ENCODE measurements around the gene FANCD2OS. TPM values are rescaled to one million over a fixed set of nuclear protein-coding genes. Genes with fewer than 3 reads are reported as not detected.
"Not testable (repeated sequence)": the region's sequence is repeated elsewhere in the genome, so short reads cannot be mapped to it uniquely, and the experiment has no call there.

FANCD2OS gene
- total and polyA plus RNA-seq, 7 experiments from 2014 or later: not detected

- ChIA-PET CTCF (interaction anchor here (0.6 to 1.2 kb wide), 2 partner anchors 26 to 146 kb away, joined by 3 to 4 read pairs; partner anchors contain the start of gene VHL), POLR2A (interaction anchor here (0.6 to 2.8 kb wide), 8 partner anchors 17 to 466 kb away, joined by 3 to 12 read pairs (median 3); partner anchors contain the start of genes CRELD1, MTMR14, TATDN2 and VHL)
- ATAC-seq: peak; percentile 99
- H3K9me3 Mint-ChIP-seq: peaks cover 0 to 4% (median 0%) of the 10 kb centered on the region in 11 donors
- peak within 1 kb of the TSS; percentile 92 to 99 (median 98) for H3K27ac Mint-ChIP-seq
- H3K4me1 Mint-ChIP-seq: peaks cover 23 to 48% (median 40%) of the 10 kb centered on the region in 7 donors
- Histone ChIP-seq H3K36me3 (ENCODE audit: control insufficient read depth in 2 of 3, insufficient read depth in 3 of 3, low read length in 3 of 3) (peaks cover 0 to 6% (median 0%) of the 10 kb centered on the region in 3 experiments), H3K4me1 (ENCODE audit: control insufficient read depth in 2 of 2, insufficient read depth in 2 of 2, low read length in 2 of 2) (peaks cover 11 to 13% of the 10 kb centered on the region in 2 donors), H3K27me3 (ENCODE audit: control insufficient read depth in 2 of 2, insufficient read depth in 2 of 2, low read length in 2 of 2) (no peaks in the 10 kb centered on the region), H3K9me3 (ENCODE audit: control insufficient read depth in 2 of 3, low read length in 3 of 3) (no peaks in the 10 kb centered on the region), H3K4me3 (ENCODE audit: low read length) (peak within 1 kb of the TSS; percentile 83), H3K27ac (ENCODE audit: low read depth, low read length) (peak within 1 kb of the TSS; percentile 85)
- peak; percentile 73 to 94 (median 91) for DNase-seq
- intact Hi-C loops (cut with micrococcal nuclease): loop anchor here (1.0 to 10.0 kb wide), 18 partner anchors 26 to 721 kb away; partner anchors contain the start of genes BRPF1 (in 2 of the 2), CRELD1 (in 2 of the 2), EMC3 (in 2 of the 2) and FANCD2 (in 2 of the 2)
- peaks cover 0 to 16% (median 4%) of the 10 kb centered on the region in 5 donors for H3K36me3 Mint-ChIP-seq
- H3K4me3 Mint-ChIP-seq: peak within 1 kb of the TSS; percentile 91 to 100 (median 98)
- H3K27me3 Mint-ChIP-seq: peaks cover 0 to 2% (median 0%) of the 10 kb centered on the region in 5 donors
These were observed 7.5 kb upstream of the FANCD2OS start, which contains the start of gene BRK1 for GRCh38 chr3:10115326-10116137. Gene BRK1 (plus strand): TSS chr3:10115675. CDS start chr3:10115702, 27 bp downstream.

- no peak overlapping the region for H3K4me3 ChIP-seq (ENCODE audit: low read length)
- Mint-ChIP-seq H3K27ac (no peak overlapping the region), H3K4me3 (no peak overlapping the region), H3K36me3 (no peaks in the 10 kb centered on the region), H3K9me3 (no peaks in the 10 kb centered on the region), H3K4me1 (no peaks in the 10 kb centered on the region), H3K27me3 (no peaks in the 10 kb centered on the region)
- no peaks in the 10 kb centered on the region for H3K9me3 ChIP-seq (ENCODE audit: control insufficient read depth in 2 of 3, low read length in 3 of 3)
- POLR2A ChIA-PET: no interaction called here
- H3K4me1 ChIP-seq (ENCODE audit: control insufficient read depth in 2 of 2, insufficient read depth in 2 of 2, low read length in 2 of 2): no peaks in the 10 kb centered on the region
- no peak overlapping the region for H3K27ac ChIP-seq (ENCODE audit: low read depth, low read length)
- CTCF ChIA-PET: no interaction called here
- no peak for DNase-seq
- H3K27me3 ChIP-seq (ENCODE audit: control insufficient read depth in 2 of 2, insufficient read depth in 2 of 2, low read length in 2 of 2): no peaks in the 10 kb centered on the region
- intact Hi-C loops (cut with micrococcal nuclease): no loop called here
- no peak for ATAC-seq
- H3K36me3 ChIP-seq (ENCODE audit: control insufficient read depth in 2 of 3, insufficient read depth in 3 of 3, low read length in 3 of 3): no peaks in the 10 kb centered on the region
These were observed 1.1 kb downstream of the FANCD2OS start for GRCh38 chr3:10106919-10107318.

- no peak overlapping the region for H3K4me3 Mint-ChIP-seq
- H3K27me3 Mint-ChIP-seq: no peaks in the 10 kb centered on the region
- ChIA-PET POLR2A (no interaction called here), CTCF (no interaction called here)
- no peak overlapping the region for H3K27ac Mint-ChIP-seq
- Histone ChIP-seq H3K27me3 (ENCODE audit: control insufficient read depth in 2 of 2, insufficient read depth in 2 of 2, low read length in 2 of 2) (no peaks in the 10 kb centered on the region), H3K27ac (ENCODE audit: low read depth, low read length) (no peak overlapping the region), H3K4me3 (ENCODE audit: low read length) (no peak overlapping the region), H3K4me1 (ENCODE audit: control insufficient read depth in 2 of 2, insufficient read depth in 2 of 2, low read length in 2 of 2) (no peaks in the 10 kb centered on the region), H3K36me3 (ENCODE audit: control insufficient read depth in 2 of 3, insufficient read depth in 3 of 3, low read length in 3 of 3) (peaks cover 0 to 3% (median 0%) of the 10 kb centered on the region in 3 experiments), H3K9me3 (ENCODE audit: control insufficient read depth in 2 of 3, low read length in 3 of 3) (no peaks in the 10 kb centered on the region)
- no peaks in the 10 kb centered on the region for H3K4me1 Mint-ChIP-seq
- no peaks in the 10 kb centered on the region for H3K9me3 Mint-ChIP-seq
- H3K36me3 Mint-ChIP-seq: peaks cover 0 to 17% (median 3%) of the 10 kb centered on the region in 5 donors
- intact Hi-C loops (cut with micrococcal nuclease): no loop called here
- DNase-seq (no peak), ATAC-seq (no peak)
These were observed 9.0 kb downstream of the FANCD2OS start for GRCh38 chr3:10099041-10099440.

- Mint-ChIP-seq H3K4me3 (no peak overlapping the region), H3K36me3 (peaks cover 5 to 33% (median 10%) of the 10 kb centered on the region in 5 donors), H3K9me3 (no peaks in the 10 kb centered on the region), H3K27ac (no peak overlapping the region), H3K4me1 (peaks cover 0 to 2% (median 0%) of the 10 kb centered on the region in 7 donors), H3K27me3 (no peaks in the 10 kb centered on the region)
- Histone ChIP-seq H3K9me3 (ENCODE audit: control insufficient read depth in 2 of 3, low read length in 3 of 3) (no peaks in the 10 kb centered on the region), H3K36me3 (ENCODE audit: control insufficient read depth in 2 of 3, insufficient read depth in 3 of 3, low read length in 3 of 3) (peaks cover 0 to 18% (median 0%) of the 10 kb centered on the region in 3 experiments), H3K4me1 (ENCODE audit: control insufficient read depth in 2 of 2, insufficient read depth in 2 of 2, low read length in 2 of 2) (no peaks in the 10 kb centered on the region), H3K27me3 (ENCODE audit: control insufficient read depth in 2 of 2, insufficient read depth in 2 of 2, low read length in 2 of 2) (no peaks in the 10 kb centered on the region), H3K4me3 (ENCODE audit: low read length) (no peak overlapping the region), H3K27ac (ENCODE audit: low read depth, low read length) (no peak overlapping the region)
- DNase-seq (no peak), ATAC-seq (no peak)
- ChIA-PET CTCF (no interaction called here), POLR2A (no interaction called here)
- intact Hi-C loops (cut with micrococcal nuclease): no loop called here
These were observed 14.4 kb downstream of the FANCD2OS start for GRCh38 chr3:10093678-10094077.

GRCh38 chr3:10091387-10091786 lies 16.7 kb downstream of the FANCD2OS start:
- H3K27me3 ChIP-seq (ENCODE audit: control insufficient read depth in 2 of 2, insufficient read depth in 2 of 2, low read length in 2 of 2); H3K27me3 Mint-ChIP-seq; H3K27ac Mint-ChIP-seq; H3K9me3 ChIP-seq (ENCODE audit: control insufficient read depth in 2 of 3, low read length in 3 of 3); H3K4me3 Mint-ChIP-seq; H3K4me3 ChIP-seq (ENCODE audit: low read length); ATAC-seq; CTCF ChIA-PET; DNase-seq; H3K27ac ChIP-seq (ENCODE audit: low read depth, low read length); H3K4me1 ChIP-seq (ENCODE audit: control insufficient read depth in 2 of 2, insufficient read depth in 2 of 2, low read length in 2 of 2); intact Hi-C loops (cut with micrococcal nuclease); POLR2A ChIA-PET; H3K4me1 Mint-ChIP-seq; H3K9me3 Mint-ChIP-seq: not testable (repeated sequence)
- peaks cover 5 to 33% (median 17%) of the 10 kb centered on the region in 5 donors for H3K36me3 Mint-ChIP-seq
- peaks cover 0 to 20% (median 0%) of the 10 kb centered on the region in 3 experiments for H3K36me3 ChIP-seq (ENCODE audit: control insufficient read depth in 2 of 3, insufficient read depth in 3 of 3, low read length in 3 of 3)

- H3K36me3 Mint-ChIP-seq: peaks cover 5 to 33% (median 19%) of the 10 kb centered on the region in 5 donors
- intact Hi-C loops (cut with micrococcal nuclease); H3K4me3 Mint-ChIP-seq; ATAC-seq; DNase-seq; H3K27me3 ChIP-seq (ENCODE audit: control insufficient read depth in 2 of 2, insufficient read depth in 2 of 2, low read length in 2 of 2); H3K27ac ChIP-seq (ENCODE audit: low read depth, low read length); H3K9me3 ChIP-seq (ENCODE audit: control insufficient read depth in 2 of 3, low read length in 3 of 3); H3K4me1 Mint-ChIP-seq; H3K27ac Mint-ChIP-seq; H3K27me3 Mint-ChIP-seq; H3K9me3 Mint-ChIP-seq; CTCF ChIA-PET; H3K4me3 ChIP-seq (ENCODE audit: low read length); POLR2A ChIA-PET; H3K4me1 ChIP-seq (ENCODE audit: control insufficient read depth in 2 of 2, insufficient read depth in 2 of 2, low read length in 2 of 2): not testable (repeated sequence)
- peaks cover 0 to 17% (median 0%) of the 10 kb centered on the region in 3 experiments for H3K36me3 ChIP-seq (ENCODE audit: control insufficient read depth in 2 of 3, insufficient read depth in 3 of 3, low read length in 3 of 3)
These were observed 17.3 kb downstream of the FANCD2OS start for GRCh38 chr3:10090774-10091173.
